SH-SY5Y (cell line): Measurements from ENCODE around the gene CYB561D2.

ENCODE experiments used
- GATA2 ChIP-seq: IDR thresholded peaks from 2 replicates; pipeline ENCODE4 v1.6.1; 2011; ENCODE audit warnings: mild to moderate bottlenecking, low read depth, low read length
- GATA3 ChIP-seq: IDR thresholded peaks from 2 replicates; pipeline ENCODE4 v1.6.1; 2011; ENCODE audit warnings: low read depth, mild to moderate bottlenecking, low read length, moderate library complexity

GRCh38 chr3:50393061-50393460, 42.4 kb downstream of the CYB561D2 start:
- TF ChIP-seq GATA3 (no peak), GATA2 (no peak)
